ENCODE data around the gene MAPK8IP1.
"Not testable (repeated sequence)": the region's sequence is repeated elsewhere in the genome, so short reads cannot be mapped to it uniquely, and the experiment has no call there.

Gene MAPK8IP1

GRCh38 chr11:45902452-45903380 is 17.3 kb downstream of the MAPK8IP1 start:
- DNase-seq: no peak
- in situ Hi-C loops (cut with HindIII; ENCODE audit: low pct_ligation_motif_present, low pct_unique_long_range_greater_than_20kb, low sequenced_read_pairs): no loop called here

- no peak for DNase-seq
- in situ Hi-C loops (cut with HindIII; ENCODE audit: low pct_ligation_motif_present, low pct_unique_long_range_greater_than_20kb, low sequenced_read_pairs): no loop called here
Measured at GRCh38 chr11:45904309-45904915, 19.0 kb downstream of the MAPK8IP1 start.

- in situ Hi-C loops (cut with HindIII; ENCODE audit: low pct_ligation_motif_present, low pct_unique_long_range_greater_than_20kb, low sequenced_read_pairs): no loop called here
- DNase-seq: no peak
Measured at GRCh38 chr11:45905095-45905494, 19.6 kb downstream of the MAPK8IP1 start.

- in situ Hi-C loops (cut with HindIII; ENCODE audit: low pct_ligation_motif_present, low pct_unique_long_range_greater_than_20kb, low sequenced_read_pairs); DNase-seq: not testable (repeated sequence)
Measured at GRCh38 chr11:45905576-45905975, 20.1 kb downstream of the MAPK8IP1 start.

- DNase-seq: no peak
- in situ Hi-C loops (cut with HindIII; ENCODE audit: low pct_ligation_motif_present, low pct_unique_long_range_greater_than_20kb, low sequenced_read_pairs): no loop called here
Measured at GRCh38 chr11:45906096-45906682, 20.7 kb downstream of the MAPK8IP1 start.

- DNase-seq: no peak
- in situ Hi-C loops (cut with HindIII; ENCODE audit: low pct_ligation_motif_present, low pct_unique_long_range_greater_than_20kb, low sequenced_read_pairs): no loop called here
Measured at GRCh38 chr11:45906965-45907611, 21.6 kb downstream of the MAPK8IP1 start, which contains the start of gene FREY1. TSS of gene FREY1 (minus strand) at chr11:45907271. CDS start at chr11:45907245, 26 bp downstream.

- DNase-seq: no peak
- in situ Hi-C loops (cut with HindIII; ENCODE audit: low pct_ligation_motif_present, low pct_unique_long_range_greater_than_20kb, low sequenced_read_pairs): no loop called here
Measured at GRCh38 chr11:45907911-45908370, 22.5 kb downstream of the MAPK8IP1 start.

GRCh38 chr11:45909594-45910475 is 24.4 kb downstream of the MAPK8IP1 start:
- no peak for DNase-seq
- in situ Hi-C loops (cut with HindIII; ENCODE audit: low pct_ligation_motif_present, low pct_unique_long_range_greater_than_20kb, low sequenced_read_pairs): no loop called here

GRCh38 chr11:45910623-45911022 is 25.2 kb downstream of the MAPK8IP1 start:
- DNase-seq: no peak
- in situ Hi-C loops (cut with HindIII; ENCODE audit: low pct_ligation_motif_present, low pct_unique_long_range_greater_than_20kb, low sequenced_read_pairs): no loop called here

GRCh38 chr11:45913514-45913913 is 28.1 kb downstream of the MAPK8IP1 start:
- no peak for DNase-seq
- in situ Hi-C loops (cut with HindIII; ENCODE audit: low pct_ligation_motif_present, low pct_unique_long_range_greater_than_20kb, low sequenced_read_pairs): no loop called here

GRCh38 chr11:45913942-45914635 is 28.6 kb downstream of the MAPK8IP1 start:
- in situ Hi-C loops (cut with HindIII; ENCODE audit: low pct_ligation_motif_present, low pct_unique_long_range_greater_than_20kb, low sequenced_read_pairs): no loop called here
- no peak for DNase-seq

- in situ Hi-C loops (cut with HindIII; ENCODE audit: low pct_ligation_motif_present, low pct_unique_long_range_greater_than_20kb, low sequenced_read_pairs): no loop called here
- DNase-seq: no peak
Measured at GRCh38 chr11:45915446-45915845, 30.0 kb downstream of the MAPK8IP1 start.

GRCh38 chr11:45917286-45917622 is 31.8 kb downstream of the MAPK8IP1 start:
- peak; percentile 8 for DNase-seq
- in situ Hi-C loops (cut with HindIII; ENCODE audit: low pct_ligation_motif_present, low pct_unique_long_range_greater_than_20kb, low sequenced_read_pairs): no loop called here

GRCh38 chr11:45917623-45918330 is 32.3 kb downstream of the MAPK8IP1 start, which contains the start of gene PEX16:
TSS of gene PEX16 (minus strand) at chr11:45917877. CDS start at chr11:45917811, 66 bp downstream.
- peak; percentile 97 for DNase-seq
- in situ Hi-C loops (cut with HindIII; ENCODE audit: low pct_ligation_motif_present, low pct_unique_long_range_greater_than_20kb, low sequenced_read_pairs): no loop called here

GRCh38 chr11:45918331-45918941 is 33.0 kb downstream of the MAPK8IP1 start:
- in situ Hi-C loops (cut with HindIII; ENCODE audit: low pct_ligation_motif_present, low pct_unique_long_range_greater_than_20kb, low sequenced_read_pairs): no loop called here
- DNase-seq: peak; percentile 77

GRCh38 chr11:45918962-45919675 is 33.7 kb downstream of the MAPK8IP1 start:
- no peak for DNase-seq
- in situ Hi-C loops (cut with HindIII; ENCODE audit: low pct_ligation_motif_present, low pct_unique_long_range_greater_than_20kb, low sequenced_read_pairs): no loop called here
